Type B pancreatic cell (in vitro differentiated cells): ENCODE results near the gene ZRANB3. TPM values are rescaled to one million over a fixed set of nuclear protein-coding genes. Genes with fewer than 3 reads are reported as not detected.

Source experiments
- DNase-seq: peaks from one replicate; pipeline ENCODE4 v3.0.0; 2021; ENCODE audit warnings: mixed read lengths; ENCODE audit not compliant: unreplicated experiment; ENCODE audit errors: extremely low spot score
- H3K27ac Mint-ChIP-seq: 2 replicates; pipeline ENCODE4 v1.8.0; 2021; ENCODE audit warnings: mild to moderate bottlenecking, mixed read lengths
- H3K27me3 Mint-ChIP-seq: 2 replicates; pipeline ENCODE4 v1.8.0; 2021; ENCODE audit warnings: mixed read lengths
- H3K36me3 Mint-ChIP-seq: 2 replicates; pipeline ENCODE4 v1.8.0; 2021; ENCODE audit warnings: mixed read lengths
- H3K4me1 Mint-ChIP-seq: one replicate; pipeline ENCODE4 v1.8.0; 2021; ENCODE audit warnings: mixed read lengths; ENCODE audit not compliant: unreplicated experiment
- H3K4me3 Mint-ChIP-seq: 2 replicates; pipeline ENCODE4 v1.8.0; 2021; ENCODE audit warnings: mild to moderate bottlenecking, mixed read lengths
- H3K9me3 Mint-ChIP-seq: 2 replicates; pipeline ENCODE4 v1.8.0; 2021; ENCODE audit warnings: mixed read lengths
- total RNA-seq: library from RNA; stranded (reverse); gene quantifications from 2 replicates; pipeline ENCODE4 v1.2.1, GENCODE V29; 2021; ENCODE audit warnings: low replicate concordance
- TF ChIP-seq, protein P1 (sequence below): fragments of 200-600 bp; sonication (generic); conservative IDR thresholded peaks from 2 replicates; pipeline ENCODE4 v1.5.0; 2021; ENCODE audit warnings: antibody characterized with exemption, mild to moderate bottlenecking

ZRANB3 gene
- total RNA-seq, 1 donor from 2014 or later = 15.8 TPM

DNA sequence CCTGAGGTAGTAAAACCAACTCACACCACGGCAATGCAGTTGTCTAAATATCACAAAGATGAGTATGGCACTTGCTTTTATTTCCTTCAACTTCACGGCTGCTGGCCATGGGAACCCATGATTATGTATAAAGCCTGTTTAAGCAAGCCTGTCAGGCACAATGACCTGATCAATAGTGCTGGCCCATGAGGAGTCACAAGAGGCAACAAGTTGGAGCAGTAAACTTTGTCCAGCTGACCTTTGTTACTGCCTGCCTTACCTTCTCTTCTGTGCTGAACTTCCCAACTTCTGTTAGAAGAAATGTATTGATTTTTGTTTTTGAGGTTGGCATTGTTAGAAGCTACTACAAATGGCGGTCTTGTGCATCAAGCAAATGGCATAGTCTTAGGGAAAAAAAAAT lies 327.1 kb downstream of the ZRANB3 start:
- peaks cover 4% of the 10 kb centered on the region for H3K4me1 Mint-ChIP-seq
- no peak overlapping the region for H3K27ac Mint-ChIP-seq
- H3K36me3 Mint-ChIP-seq = peaks cover 6% of the 10 kb centered on the region
- no peak overlapping the region for H3K4me3 Mint-ChIP-seq
- DNase-seq = no peak
- TF ChIP-seq, protein P1, sequence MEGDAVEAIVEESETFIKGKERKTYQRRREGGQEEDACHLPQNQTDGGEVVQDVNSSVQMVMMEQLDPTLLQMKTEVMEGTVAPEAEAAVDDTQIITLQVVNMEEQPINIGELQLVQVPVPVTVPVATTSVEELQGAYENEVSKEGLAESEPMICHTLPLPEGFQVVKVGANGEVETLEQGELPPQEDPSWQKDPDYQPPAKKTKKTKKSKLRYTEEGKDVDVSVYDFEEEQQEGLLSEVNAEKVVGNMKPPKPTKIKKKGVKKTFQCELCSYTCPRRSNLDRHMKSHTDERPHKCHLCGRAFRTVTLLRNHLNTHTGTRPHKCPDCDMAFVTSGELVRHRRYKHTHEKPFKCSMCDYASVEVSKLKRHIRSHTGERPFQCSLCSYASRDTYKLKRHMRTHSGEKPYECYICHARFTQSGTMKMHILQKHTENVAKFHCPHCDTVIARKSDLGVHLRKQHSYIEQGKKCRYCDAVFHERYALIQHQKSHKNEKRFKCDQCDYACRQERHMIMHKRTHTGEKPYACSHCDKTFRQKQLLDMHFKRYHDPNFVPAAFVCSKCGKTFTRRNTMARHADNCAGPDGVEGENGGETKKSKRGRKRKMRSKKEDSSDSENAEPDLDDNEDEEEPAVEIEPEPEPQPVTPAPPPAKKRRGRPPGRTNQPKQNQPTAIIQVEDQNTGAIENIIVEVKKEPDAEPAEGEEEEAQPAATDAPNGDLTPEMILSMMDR = no peak
- H3K27me3 Mint-ChIP-seq = no peaks in the 10 kb centered on the region
- H3K9me3 Mint-ChIP-seq = no peaks in the 10 kb centered on the region

DNA sequence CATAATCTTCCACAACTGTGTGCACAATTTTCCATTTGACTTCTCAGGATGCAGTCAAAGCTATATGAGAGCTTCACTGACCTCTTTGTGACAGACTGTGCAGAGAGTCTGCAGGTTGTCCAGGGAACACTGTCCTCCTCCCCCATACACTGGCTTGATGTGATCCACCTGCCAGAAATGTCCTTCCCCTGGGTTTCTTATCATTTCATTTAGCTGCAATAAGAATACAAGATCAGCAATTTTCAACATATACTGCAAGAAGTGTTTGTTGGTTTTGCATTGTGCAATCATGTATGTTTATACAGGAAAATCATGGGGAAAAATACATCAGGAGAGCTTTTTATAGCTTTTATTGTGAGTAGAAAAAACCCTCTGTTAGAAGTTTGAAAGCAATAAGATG lies 328.3 kb downstream of the ZRANB3 start:
- Mint-ChIP-seq H3K27me3 (no peaks in the 10 kb centered on the region), H3K27ac (no peak overlapping the region), H3K36me3 (peaks cover 6% of the 10 kb centered on the region), H3K4me1 (peaks cover 4% of the 10 kb centered on the region), H3K9me3 (no peaks in the 10 kb centered on the region), H3K4me3 (no peak overlapping the region)
- DNase-seq = no peak
- TF ChIP-seq, protein P1 = no peak

DNA sequence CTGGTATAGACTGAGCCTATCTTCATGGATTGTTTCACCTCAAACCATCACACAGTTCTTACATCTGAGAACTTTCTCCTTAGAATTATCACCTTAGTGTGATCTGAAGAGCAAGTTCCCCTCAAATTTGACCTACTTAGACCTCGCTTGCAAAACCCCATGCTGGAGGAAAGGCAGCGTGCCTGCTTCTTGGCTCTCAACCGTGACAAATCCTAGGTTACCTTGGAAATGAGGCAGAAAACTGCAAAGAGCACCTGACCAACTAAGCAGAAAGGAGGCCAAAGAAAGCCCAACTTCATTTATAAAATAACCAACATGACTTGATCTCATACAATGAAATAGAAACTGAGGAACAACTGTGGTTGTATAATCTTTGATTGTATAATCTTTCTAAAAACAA lies 332.5 kb downstream of the ZRANB3 start:
- DNase-seq = no peak
- no peaks in the 10 kb centered on the region for H3K9me3 Mint-ChIP-seq
- TF ChIP-seq, protein P1 = no peak
- peaks cover 4% of the 10 kb centered on the region for H3K4me1 Mint-ChIP-seq
- H3K36me3 Mint-ChIP-seq = peaks cover 6% of the 10 kb centered on the region
- no peaks in the 10 kb centered on the region for H3K27me3 Mint-ChIP-seq
- no peak overlapping the region for H3K27ac Mint-ChIP-seq
- no peak overlapping the region for H3K4me3 Mint-ChIP-seq

DNA sequence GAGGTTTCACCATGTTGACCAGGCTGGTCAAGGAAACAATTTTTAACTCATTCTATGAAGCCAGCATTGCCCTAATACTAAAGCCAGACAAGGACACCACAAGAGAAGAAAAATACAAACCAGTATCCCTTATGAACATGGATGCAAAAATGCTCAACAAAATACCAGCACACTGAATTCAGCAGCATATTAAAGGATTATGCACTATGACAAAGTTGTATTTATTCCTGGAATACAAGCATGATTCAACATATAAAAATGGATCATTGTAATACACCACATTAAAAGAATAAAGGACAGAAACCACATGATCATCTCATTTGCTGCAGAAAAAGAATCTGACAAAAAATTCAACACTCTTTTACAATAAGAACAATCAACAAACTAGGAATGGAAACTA lies 340.2 kb downstream of the ZRANB3 start:
- TF ChIP-seq, protein P1 = no peak
- H3K36me3 Mint-ChIP-seq = peaks cover 3% of the 10 kb centered on the region
- H3K4me3 Mint-ChIP-seq = no peak overlapping the region
- no peaks in the 10 kb centered on the region for H3K4me1 Mint-ChIP-seq
- no peak for DNase-seq
- H3K27ac Mint-ChIP-seq = no peak overlapping the region
- H3K9me3 Mint-ChIP-seq = peaks cover 7% of the 10 kb centered on the region
- no peaks in the 10 kb centered on the region for H3K27me3 Mint-ChIP-seq

DNA sequence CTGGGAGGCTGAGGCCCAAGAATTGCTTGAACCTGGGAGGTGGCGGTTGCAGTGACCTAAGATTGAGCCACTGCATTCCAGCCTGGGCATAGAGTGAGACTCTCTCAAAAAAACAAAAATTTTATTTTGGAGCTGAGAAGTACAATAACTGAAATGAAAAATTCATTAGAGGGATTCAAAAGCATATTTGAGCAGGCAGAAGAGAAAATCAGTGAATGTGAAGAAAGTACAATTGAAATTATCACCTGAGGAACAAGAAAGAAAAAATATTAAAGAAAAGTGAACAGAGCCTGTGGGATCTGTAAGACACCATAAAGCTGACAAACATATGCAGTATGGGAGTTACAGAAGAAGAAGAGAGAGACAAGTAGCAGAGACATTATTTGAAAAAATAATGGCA lies 341.9 kb downstream of the ZRANB3 start:
- Mint-ChIP-seq H3K27me3 (no peaks in the 10 kb centered on the region), H3K4me3 (no peak overlapping the region), H3K9me3 (peaks cover 7% of the 10 kb centered on the region), H3K4me1 (no peaks in the 10 kb centered on the region), H3K27ac (no peak overlapping the region), H3K36me3 (peaks cover 1% of the 10 kb centered on the region)
- no peak for DNase-seq
- TF ChIP-seq, protein P1 = no peak

DNA sequence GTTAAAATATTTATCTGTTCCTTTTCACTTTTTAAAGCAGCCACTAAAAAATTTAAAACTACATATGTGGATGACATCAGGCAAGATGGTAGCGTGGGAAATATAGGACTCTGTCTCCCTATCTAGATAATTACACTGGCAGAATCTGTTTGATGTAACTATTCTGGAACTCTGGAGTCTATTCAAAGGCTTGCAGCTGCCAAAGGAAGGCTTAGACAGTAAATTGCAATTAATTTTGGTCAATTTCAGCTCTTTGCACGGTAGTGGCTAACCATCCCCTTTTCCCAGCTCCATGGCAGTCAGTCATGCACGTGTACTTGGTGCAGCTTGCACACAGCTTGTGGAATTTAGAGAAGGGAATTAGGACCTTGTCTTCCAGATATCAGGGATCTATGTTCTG lies 343.7 kb downstream of the ZRANB3 start:
- no peak overlapping the region for H3K4me3 Mint-ChIP-seq

More for the DNA sequence above, 343.7 kb downstream of the ZRANB3 start:
- Mint-ChIP-seq H3K4me1 (peaks cover 5% of the 10 kb centered on the region), H3K36me3 (no peaks in the 10 kb centered on the region), H3K9me3 (no peaks in the 10 kb centered on the region), H3K27ac (no peak overlapping the region), H3K27me3 (no peaks in the 10 kb centered on the region)
- no peak for DNase-seq
- TF ChIP-seq, protein P1 = no peak
